WTC11 (cell line): ENCODE measurements around the gene ERFL.
"Not testable (repeated sequence)": the region's sequence is repeated elsewhere in the genome, so short reads cannot be mapped to it uniquely, and the experiment has no call there.

Source experiments
- SMAD3 ChIP-seq: sonication (generic); formaldehyde crosslinking; IDR thresholded peaks from 2 replicates; pipeline ENCODE4 v1.8.0; 2022; ENCODE audit warnings: missing genetic modification reagents, mild to moderate bottlenecking, borderline replicate concordance
- ZNF423 ChIP-seq: fragments of 250-450 bp; sonication (Bioruptor Pico); IDR thresholded peaks from 2 replicates; pipeline ENCODE4 v2.1.2; 2022; ENCODE audit warnings: mild to moderate bottlenecking, moderate library complexity
- TF ChIP-seq, protein P1 (sequence below): fragments of 200-600 bp; IDR thresholded peaks from 2 replicates; pipeline ENCODE4 v1.8.0; 2022; ENCODE audit warnings: antibody characterized with exemption
- TF ChIP-seq, protein P2 (sequence below): sonication (generic); formaldehyde crosslinking; IDR thresholded peaks from 2 replicates; pipeline ENCODE4 v1.8.1; 2023; ENCODE audit warnings: mild to moderate bottlenecking, missing genetic modification reagents, moderate library complexity
- TF ChIP-seq, protein P3 (sequence below): sonication (generic); formaldehyde crosslinking; conservative IDR thresholded peaks from 2 replicates; pipeline ENCODE4 v1.8.1; 2022; ENCODE audit warnings: mild to moderate bottlenecking, missing genetic modification reagents
- TF ChIP-seq, protein P4 (sequence below): sonication (generic); formaldehyde crosslinking; IDR thresholded peaks from 2 replicates; pipeline ENCODE4 v1.8.1; 2022; ENCODE audit warnings: mild to moderate bottlenecking, missing genetic modification reagents, moderate library complexity, borderline replicate concordance

DNA sequence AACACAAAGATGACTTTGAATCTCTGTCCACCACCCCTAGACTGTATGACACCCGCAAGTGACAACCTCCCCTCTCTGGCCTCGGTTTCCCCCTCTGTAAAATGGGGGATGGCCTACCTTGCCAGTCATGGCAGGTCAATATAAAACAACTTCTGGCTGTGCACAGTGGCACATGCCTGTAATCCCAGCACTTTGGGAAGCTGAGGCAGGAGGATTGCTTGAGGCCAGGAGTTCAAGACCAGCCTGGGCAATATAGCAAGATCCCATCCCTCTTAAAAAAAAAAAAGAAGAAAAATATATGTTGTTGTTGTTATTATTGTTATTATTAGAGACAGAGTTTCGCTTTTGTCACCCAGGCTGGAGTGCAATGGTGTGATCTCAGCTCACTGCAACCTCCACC, 52.3 kb downstream of the ERFL start:
- TF ChIP-seq ZNF423 (CRISPR knock-in tag); SMAD3: not testable (repeated sequence)
- TF ChIP-seq, protein P1, sequence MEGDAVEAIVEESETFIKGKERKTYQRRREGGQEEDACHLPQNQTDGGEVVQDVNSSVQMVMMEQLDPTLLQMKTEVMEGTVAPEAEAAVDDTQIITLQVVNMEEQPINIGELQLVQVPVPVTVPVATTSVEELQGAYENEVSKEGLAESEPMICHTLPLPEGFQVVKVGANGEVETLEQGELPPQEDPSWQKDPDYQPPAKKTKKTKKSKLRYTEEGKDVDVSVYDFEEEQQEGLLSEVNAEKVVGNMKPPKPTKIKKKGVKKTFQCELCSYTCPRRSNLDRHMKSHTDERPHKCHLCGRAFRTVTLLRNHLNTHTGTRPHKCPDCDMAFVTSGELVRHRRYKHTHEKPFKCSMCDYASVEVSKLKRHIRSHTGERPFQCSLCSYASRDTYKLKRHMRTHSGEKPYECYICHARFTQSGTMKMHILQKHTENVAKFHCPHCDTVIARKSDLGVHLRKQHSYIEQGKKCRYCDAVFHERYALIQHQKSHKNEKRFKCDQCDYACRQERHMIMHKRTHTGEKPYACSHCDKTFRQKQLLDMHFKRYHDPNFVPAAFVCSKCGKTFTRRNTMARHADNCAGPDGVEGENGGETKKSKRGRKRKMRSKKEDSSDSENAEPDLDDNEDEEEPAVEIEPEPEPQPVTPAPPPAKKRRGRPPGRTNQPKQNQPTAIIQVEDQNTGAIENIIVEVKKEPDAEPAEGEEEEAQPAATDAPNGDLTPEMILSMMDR = not testable (repeated sequence)
- TF ChIP-seq, protein P2, sequence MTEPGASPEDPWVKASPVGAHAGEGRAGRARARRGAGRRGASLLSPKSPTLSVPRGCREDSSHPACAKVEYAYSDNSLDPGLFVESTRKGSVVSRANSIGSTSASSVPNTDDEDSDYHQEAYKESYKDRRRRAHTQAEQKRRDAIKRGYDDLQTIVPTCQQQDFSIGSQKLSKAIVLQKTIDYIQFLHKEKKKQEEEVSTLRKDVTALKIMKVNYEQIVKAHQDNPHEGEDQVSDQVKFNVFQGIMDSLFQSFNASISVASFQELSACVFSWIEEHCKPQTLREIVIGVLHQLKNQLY (CRISPR knock-in tag) = not testable (repeated sequence)
- TF ChIP-seq, protein P3, sequence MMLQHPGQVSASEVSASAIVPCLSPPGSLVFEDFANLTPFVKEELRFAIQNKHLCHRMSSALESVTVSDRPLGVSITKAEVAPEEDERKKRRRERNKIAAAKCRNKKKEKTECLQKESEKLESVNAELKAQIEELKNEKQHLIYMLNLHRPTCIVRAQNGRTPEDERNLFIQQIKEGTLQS (CRISPR knock-in tag) = not testable (repeated sequence)
- TF ChIP-seq, protein P4, sequence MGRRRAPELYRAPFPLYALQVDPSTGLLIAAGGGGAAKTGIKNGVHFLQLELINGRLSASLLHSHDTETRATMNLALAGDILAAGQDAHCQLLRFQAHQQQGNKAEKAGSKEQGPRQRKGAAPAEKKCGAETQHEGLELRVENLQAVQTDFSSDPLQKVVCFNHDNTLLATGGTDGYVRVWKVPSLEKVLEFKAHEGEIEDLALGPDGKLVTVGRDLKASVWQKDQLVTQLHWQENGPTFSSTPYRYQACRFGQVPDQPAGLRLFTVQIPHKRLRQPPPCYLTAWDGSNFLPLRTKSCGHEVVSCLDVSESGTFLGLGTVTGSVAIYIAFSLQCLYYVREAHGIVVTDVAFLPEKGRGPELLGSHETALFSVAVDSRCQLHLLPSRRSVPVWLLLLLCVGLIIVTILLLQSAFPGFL (CRISPR knock-in tag) = not testable (repeated sequence)
